Kidney capillary endothelial cell (primary cell): Measurements from ENCODE around the gene SPATA32.

ENCODE experiments used
- DNase-seq: peaks from one replicate; pipeline ENCODE4 v3.0.0-alpha.2; 2018; ENCODE audit warnings: low spot score

SPATA32 gene

DNA sequence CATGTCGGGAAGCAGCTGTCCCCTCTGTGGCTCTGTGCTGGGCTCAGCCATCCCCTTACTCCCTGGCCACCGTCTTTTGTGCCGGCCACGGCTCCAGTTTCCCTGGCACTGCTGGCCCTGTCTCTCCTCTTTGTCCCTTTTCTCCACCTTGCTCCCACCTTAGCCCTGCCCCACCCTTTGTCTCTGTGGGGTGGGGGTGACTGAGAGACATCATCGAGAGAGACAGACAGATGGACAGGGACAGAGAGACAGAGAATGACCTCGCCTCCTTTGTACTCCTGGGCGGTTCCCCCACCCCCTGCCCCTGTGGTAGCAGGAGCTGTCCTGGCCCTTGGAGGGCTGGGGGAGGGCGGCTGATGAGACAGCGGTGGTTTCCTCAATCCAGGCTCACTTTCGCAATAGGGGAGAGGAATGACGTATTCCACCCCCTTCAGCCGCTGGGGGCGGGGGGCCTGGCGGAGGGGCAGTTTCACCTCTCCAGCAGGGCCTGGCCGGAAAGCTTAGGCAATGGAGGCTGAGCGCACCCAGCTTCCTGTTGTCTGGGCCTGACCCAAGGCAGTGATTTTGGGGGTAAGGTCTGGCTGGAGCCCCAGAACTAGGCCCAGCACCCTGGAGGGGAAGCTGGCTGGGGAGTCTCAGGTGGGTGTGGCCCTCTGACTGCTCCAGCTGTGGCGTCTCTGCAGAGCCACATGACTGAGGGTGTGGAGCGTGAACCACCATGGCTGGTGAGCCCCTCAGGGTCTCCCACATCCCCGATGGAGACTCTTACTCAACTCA lies 32.9 kb downstream of the SPATA32 start:
- DNase-seq, result no peak

DNA sequence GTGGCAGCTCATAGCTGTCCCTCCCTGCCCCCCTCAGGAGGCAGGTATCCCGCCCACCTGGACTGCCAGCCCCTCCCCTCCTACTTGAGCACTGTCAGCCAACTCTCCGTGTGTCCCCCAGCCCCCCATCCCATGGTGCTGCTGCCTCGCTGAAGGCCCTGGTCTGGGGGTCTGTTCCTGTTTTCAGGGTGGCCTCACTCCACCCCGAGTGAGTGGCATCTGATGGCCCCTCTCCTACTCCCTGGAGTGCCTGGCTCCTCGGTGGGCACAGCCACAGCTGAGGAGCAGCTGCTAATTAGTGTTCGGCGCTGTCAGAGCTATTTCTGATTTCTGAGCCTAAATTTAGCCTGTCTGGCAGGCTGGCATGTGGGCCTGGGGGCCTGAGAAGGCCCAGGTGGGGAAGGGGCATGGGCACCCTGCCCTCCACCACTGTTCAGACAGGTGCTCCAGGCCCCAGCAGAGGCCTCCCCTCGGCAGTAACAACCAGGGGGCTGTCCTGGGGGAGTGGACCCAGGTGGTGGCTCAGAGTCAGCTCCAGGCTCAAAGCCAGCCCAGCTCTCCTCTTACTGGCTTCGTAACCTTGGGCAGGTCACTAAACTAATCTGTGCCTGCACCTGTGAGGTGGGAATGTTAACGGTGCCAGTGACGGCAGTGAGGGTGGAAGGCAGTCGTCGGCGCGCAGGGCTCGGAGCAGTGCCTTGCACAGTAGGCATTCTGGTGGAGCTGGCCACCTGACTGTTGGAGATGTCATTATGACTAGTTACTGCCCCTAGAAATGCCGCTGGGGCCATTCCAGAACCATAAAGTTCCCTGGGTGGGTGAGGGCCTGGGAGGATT lies 33.8 kb downstream of the SPATA32 start:
- DNase-seq, result no peak

DNA sequence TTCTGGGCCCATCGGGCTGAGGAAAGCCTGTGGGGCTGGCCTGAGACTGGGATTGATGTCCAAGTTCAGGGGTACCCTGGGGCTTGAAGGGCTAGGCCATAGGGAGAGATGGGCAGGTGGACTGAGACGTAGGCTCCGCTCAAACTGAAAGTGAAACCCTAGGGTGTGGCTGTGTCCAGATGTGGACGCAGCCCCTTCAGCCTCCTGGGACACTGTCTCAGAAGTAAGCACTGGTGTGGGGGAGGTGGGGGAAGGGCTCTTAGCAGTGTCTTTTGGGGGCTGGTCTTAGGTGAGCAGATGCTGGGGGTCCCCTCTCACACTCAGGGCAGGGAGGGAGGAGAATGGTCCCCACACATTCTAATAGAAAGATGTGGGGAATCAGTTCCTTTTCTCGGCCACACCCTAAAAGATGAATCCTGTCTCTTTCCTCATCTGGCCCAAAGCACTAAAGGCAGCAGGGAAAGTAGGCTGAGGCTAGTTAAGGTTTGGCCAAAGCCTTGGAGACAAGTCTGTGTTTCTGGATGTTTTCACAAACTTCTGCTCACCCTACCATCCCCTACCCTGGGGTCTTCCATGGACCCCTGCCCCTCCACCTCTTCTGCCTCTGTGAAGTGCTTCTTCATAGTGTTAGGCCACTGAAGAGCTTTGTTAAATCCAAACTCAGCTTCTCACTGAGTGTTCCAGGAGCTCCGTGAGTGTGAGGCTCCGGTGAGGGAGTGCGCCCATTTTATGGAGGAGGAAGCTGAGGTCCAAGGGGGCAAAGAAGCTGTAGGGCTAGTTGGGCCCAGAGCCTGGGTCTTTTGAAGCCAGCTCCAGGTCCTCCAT lies 34.6 kb downstream of the SPATA32 start:
- no peak for DNase-seq

DNA sequence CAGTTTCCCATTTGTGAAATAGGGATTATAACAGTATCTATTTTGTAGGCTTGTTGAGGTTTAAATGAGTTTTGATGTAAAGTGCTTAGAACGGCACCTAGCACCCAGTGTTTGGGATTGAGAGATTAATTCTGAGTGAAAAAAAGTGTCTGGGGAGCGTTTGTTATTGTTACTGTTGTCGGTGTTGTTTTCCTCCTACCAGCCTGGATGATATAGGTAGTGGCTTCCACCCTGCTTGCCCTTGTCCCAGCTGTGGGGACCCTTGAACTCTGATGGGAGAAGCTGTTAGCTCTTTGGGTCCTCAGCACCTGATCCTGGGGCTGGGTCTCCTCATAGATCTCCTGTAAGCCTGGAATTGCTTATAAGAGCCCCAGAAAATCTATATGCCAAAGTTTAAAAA lies 35.3 kb downstream of the SPATA32 start:
- DNase-seq, result no peak

DNA sequence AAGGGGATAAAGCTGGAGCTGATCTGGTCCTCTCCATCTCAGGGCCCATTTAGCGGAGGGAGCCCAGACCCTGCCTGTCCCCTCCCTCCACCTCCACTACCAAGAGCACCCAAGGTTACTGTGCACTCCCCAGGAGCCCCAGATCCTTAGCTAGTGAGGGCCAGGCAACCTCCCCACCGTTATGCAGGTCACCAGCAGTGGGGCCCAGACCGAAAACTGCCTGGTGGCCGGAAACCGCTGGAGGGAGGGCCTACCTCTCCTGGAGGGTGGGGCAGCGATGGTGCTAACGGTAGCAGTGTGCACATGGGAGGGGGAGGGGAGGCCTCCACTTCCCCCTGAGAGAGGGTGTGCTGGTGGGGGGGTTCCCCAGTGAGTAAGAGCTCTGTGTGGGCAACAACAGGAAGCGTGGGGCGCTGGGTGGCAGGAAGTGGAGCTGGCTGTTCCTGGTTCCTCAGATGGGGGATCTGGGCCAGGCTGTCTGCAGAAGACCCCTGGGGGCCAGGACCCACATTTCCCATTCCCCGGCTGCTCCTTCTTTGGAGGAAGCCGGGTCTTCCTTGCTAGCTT lies 35.8 kb downstream of the SPATA32 start:
- no peak for DNase-seq

DNA sequence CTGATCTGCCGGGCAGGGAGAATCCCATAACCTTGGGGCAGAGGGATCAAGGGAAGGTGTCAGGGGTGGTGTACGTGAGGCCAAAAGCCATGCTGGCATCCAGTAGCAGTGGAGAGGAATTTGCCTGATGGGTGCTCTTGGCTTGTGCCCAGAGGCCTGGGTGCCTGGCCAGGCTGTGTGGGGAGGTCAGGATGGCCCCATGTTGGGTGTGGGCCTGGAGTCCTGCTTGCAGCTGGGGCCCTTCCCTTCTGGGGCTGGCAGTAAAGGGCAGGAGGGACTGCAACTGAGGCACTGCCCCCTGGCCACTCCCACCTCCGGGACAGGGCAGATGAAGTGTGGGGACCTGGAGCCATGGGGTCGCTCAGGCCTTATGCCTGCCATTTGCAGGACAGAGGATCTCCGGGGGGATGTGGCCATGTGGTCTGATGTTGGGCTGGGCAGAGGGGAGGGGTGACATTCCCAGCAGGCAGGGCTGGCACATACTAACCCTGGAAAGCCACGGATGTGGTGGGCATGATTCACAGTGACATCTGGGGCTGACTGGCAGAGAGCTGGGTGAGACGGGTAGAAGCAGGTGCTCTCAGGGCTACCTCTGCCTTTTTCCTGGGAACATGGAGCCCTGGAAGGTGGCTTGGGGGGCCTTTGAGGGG lies 36.7 kb downstream of the SPATA32 start:
- no peak for DNase-seq

DNA sequence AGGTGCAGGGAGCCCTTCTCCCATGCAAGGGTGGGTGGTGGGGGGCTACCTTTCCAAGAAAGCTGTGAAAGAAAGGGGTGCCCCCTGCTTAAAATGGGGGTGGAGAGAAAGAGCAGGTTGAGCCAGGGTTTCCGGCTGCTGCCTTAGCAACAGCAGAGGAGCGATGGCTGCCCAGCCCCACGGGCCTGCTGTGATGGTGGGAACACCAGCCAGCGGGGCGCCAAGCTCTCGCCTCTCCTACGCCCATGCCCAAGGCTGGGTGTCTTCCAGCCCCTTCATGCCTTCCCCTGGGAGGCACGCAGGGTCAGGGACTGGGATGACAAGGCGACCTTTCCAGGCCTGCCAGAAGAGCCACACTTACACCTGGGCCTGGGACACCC lies 37.2 kb downstream of the SPATA32 start:
- no peak for DNase-seq

DNA sequence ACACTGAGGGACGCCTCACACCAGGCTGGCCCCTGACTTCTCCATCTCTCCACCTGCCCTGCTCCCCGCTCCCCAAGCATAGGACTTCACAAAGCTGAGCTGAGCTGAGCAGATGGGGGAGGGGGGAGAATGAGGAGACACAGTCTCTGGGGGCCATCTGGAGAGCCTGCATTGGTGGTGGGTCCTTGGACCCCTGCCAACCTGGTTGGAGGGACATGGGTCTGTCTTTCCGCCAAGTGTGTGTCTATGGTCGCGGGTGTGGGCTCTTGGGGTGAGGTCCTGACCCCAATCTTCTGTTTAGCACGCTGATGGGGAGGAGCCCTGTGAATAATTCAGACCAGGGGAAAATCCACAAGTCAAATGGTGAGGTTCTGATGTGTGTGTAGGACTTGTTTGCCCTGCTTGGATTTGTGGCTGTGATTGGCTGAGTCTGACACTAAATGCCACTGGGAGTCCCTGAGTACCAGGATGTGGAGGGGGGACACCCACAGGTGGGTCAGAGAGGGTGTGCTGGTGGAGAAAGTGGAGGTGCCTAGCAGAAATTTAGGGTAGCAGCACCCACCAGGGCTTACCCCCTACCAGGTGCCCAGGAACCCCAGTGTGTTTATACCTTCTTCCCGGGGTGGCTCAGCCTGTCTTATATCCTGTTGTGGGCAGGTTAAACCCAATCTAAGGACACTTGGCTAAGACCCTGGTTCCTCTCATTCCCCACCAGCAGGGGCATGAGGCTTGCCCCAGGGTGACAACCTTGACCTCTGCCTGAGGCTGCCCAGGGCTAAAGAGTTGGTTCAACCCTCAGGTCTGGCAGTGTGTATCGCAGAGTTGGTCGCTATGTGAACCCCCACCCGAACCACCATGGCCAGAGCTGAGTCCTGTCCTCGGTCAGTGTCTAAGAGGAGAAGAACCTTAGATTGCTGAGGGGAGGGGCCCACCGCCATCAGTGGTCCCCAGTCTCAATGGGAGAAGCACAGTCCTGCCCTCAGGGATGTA lies 38.1 kb downstream of the SPATA32 start:
- DNase-seq, result no peak

DNA sequence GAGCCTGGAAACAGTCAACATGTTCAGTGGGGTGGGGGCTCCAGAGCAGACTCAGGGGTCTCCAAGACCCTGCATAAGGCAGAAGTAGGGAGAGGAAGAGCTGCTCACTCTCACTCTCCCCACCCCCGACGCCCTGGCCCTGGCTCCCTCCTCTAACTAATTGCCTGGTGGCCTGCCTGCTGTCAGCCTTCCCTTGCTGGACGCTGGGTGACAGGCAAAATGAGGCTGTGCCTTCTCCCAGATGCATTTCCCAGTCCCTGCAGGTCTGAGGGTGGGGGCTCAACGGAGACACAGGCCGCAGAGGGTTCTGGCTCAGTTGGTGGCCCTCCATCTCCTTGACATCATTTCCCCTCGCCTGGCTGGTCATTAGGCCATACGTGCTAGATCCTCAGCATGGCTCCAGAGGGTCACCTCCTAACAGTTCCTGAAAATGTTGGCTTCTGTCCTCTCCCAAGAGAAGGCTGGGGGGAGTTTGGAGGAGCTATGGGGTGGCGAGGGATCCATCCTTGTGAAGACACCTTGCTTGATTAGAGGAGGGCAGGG lies 38.8 kb downstream of the SPATA32 start:
- DNase-seq, result no peak

DNA sequence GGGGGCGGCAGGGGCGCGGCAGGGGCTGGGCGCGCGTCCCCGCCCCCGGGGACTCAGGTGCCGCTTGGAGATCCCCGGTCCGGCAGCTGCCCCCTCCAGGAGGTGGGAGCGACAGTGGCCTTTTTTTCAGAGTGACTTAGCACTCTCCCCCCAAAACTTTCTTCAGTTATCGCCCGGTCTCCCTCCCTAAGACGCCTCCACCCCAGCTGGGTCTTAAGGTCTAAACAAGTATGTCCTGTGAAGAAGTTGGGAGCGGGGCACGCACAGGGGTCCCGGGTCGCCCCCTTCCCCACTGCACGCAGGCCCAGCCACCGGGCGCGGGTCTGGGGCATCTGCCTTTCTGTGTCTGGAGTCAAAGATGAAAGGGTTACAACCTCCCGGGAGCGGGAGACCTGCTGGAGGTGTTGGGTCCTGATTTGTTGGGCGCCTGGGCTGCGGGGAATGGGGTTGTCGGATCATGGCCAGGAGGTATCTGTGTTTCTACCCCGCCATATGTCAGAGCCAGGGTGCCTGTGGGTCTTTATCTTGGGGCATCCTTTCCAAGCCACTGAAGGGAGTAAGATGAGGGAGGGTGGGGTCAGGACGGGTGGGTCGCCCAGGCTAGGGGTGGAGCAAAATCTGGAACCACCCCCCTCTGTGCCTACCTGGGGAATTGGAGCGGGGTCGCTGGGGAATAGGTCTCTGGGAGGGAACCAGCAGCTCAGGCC lies 39.5 kb downstream of the SPATA32 start:
- no peak for DNase-seq

DNA sequence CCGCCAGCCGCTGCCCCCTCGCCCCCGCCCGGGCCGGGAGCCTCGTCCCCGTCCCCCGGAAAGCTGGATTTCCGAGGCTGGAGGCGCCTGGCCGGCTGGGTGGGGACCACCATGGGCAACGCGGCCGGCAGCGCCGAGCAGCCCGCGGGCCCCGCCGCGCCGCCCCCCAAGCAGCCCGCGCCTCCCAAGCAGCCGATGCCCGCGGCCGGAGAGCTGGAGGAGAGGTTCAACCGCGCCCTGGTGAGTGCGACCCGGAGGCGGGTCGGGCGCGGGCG lies 39.9 kb downstream of the SPATA32 start:
- DNase-seq, result no peak

DNA sequence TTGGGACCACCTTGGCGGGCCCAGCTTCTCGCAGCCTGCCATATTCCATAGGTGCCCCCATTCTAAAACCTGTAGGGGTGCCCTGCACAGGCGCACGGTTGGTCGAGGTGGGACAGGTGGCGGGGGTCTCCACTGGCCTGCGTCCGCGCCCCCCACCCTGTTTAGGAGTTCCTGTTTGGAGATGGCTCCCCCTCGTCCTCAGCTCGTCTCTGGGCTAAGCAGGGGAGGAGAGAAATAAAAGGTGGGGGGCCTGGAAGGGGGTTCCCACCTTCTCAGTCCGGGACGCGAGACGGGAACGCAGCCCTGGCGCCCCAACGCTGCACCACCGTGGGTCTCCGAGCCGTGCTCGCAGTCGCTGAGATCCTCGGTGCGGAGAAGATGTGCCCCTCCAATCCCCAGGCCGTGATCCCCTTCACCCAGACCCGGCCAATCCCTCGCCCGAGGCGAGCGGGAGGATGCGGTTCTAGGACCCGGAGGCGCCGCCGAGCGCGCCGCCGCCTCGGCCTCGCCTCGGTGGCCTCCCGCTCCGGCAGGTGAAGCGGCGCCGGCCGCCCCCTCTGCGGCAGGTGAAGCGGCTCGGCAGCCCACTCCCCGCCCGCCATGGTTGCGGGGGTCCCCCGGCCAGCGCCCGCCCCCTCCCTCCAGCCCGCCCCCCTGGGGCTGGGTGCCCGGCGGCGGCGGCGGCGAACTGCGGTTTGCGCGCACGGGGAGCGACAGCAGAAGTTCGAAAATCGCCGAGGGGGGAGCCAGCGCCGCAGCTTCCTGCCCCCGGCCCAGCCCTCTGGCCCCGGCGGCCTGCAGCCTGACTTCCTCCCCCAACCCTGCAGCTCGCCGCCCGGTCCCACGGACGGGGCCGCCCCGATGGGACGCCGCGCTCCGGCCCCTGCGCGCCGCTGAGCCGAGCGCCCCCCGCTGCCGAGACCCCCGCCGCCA lies 40.5 kb downstream of the SPATA32 start, which contains the start of gene FMNL1:
Gene FMNL1 (plus strand): TSS at position 805 of the 933 bp plus-strand sequence. CDS start 240 bp downstream, outside the sequence.
- no peak for DNase-seq

DNA sequence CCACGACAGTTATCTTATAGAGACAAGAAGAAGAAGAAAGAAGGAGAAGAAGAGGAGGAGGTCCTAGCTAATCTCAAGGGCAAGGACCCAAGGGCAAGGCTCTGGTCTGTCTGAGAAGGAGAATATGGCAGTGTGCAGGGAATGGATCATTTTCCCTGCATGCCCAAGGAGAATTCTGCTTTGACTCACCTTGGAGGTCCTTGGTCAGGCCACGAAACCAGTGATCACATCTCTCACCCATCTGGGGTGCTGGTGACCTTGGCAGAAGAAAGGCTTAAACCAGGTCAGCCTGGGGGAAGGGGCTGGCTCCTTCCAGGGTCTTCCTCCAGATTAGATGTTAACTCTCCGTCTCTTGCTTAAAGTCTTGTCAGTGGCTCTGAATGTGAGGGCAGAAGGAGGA lies 41.8 kb downstream of the SPATA32 start:
- DNase-seq, result no peak

DNA sequence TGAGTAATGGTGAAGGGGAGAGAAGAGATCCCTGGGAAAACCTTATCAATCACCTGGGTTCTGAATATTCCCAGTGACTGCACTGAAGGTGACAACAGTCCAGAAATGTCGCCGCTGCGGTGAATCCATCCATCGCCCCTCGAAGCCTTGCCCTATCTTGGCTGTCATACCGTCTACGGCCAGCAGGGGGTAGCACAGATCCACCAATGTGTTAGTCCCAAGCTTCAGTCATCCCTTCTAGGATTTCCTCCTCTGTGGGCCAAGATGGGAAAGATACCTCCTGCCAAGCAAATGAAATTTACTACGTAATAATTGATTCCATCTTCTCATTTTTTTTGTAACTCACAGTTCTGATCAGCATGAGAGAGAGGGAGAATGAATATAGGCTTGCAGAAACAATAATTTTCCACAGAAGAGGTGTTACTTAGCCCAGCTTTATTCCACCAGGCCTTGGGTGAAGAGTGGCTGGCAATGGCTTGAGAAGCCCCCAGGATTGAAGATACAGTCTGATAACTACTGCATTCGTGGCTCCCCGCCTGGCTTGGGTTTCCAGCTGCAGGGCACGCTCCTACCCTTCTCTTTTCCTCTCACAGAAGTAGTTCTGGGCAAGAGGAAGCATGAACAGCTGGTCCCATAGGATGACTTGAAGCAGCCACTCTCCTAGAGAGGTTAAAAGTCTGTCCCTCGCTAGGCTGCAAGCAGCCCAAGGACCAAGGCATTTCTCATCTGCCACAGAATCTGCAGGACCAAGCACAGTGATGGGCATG lies 42.8 kb downstream of the SPATA32 start:
- peak; percentile 73 for DNase-seq
